ENCODE measurements around the gene NUP188. TPM values are rescaled to one million over a fixed set of nuclear protein-coding genes. Genes with fewer than 3 reads are reported as not detected.

Gene NUP188
- total and polyA plus RNA-seq, 2 donors (not counting 1 experiment from before 2014, with no cell fraction given): 42.8 to 83.6 TPM

- Histone ChIP-seq H3K4me2 (replicated peaks; ENCODE audit: low read depth, low read length, poor library complexity, severe bottlenecking) (peak overlapping the region; percentile 60), H3K9me3 (ENCODE audit: control extremely low read depth in 1 of 3, control insufficient read depth in 2 of 3, insufficient read depth in 1 of 3, low read length in 2 of 3) (no peaks in the 10 kb centered on the region), H3K36me3 (replicated peaks in 1 of 2; ENCODE audit: control extremely low read depth in 1 of 2, control insufficient read depth in 1 of 2, extremely low read depth in 1 of 2, insufficient read depth in 2 of 2, low read length in 1 of 2) (peaks cover 0 to 6% of the 10 kb centered on the region in 2 experiments), H3K79me2 (ENCODE audit: control insufficient read depth, insufficient read depth, low read length) (peaks cover 27% of the 10 kb centered on the region), H2AFZ (ENCODE audit: insufficient read depth, low read depth, low read length, poor library complexity, severe bottlenecking) (peak overlapping the region; percentile 49), H4K20me1 (ENCODE audit: control insufficient read depth, insufficient read depth, low read length, poor library complexity, severe bottlenecking) (peaks cover 19% of the 10 kb centered on the region), H3K27me3 (replicated peaks in 1 of 4; ENCODE audit: control extremely low read depth in 1 of 4, control insufficient read depth in 3 of 4, insufficient read depth in 4 of 4, low read length in 3 of 4) (no peaks in the 10 kb centered on the region), H3K4me1 (ENCODE audit: control insufficient read depth in 2 of 2, insufficient read depth in 2 of 2, low read length in 2 of 2) (peaks cover 0 to 15% of the 10 kb centered on the region in 2 donors), H3K4me3 (ENCODE audit: control extremely low read depth in 1 of 5, extremely low read depth in 1 of 5, insufficient read depth in 1 of 5, low read depth in 2 of 5, low read length in 4 of 5) (peak overlapping the region in 2 of 5 experiments; percentile 12 to 24), H3K9ac (ENCODE audit: low read length) (no peak overlapping the region), H3K27ac (ENCODE audit: low read length in 2 of 2) (peak overlapping the region; percentile 62 to 74)
- H3K4me3 Mint-ChIP-seq: peak overlapping the region; percentile 68
- DNase-seq: peak; percentile 71
- CTCF ChIA-PET: interaction anchor here (0.7 kb wide), 3 partner anchors 13 to 155 kb away, joined by 3 to 5 read pairs (median 3); no protein-coding TSS in a partner anchor
- H3K9me3 Mint-ChIP-seq (ENCODE audit: insufficient read depth): no peaks in the 10 kb centered on the region
- ATAC-seq (ENCODE audit: low read depth): peak; percentile 92
- 43% methylated on average over 8 of the region's 8 CpGs for WGBS (ENCODE audit: insufficient coverage)
- TF ChIP-seq, protein P1, sequence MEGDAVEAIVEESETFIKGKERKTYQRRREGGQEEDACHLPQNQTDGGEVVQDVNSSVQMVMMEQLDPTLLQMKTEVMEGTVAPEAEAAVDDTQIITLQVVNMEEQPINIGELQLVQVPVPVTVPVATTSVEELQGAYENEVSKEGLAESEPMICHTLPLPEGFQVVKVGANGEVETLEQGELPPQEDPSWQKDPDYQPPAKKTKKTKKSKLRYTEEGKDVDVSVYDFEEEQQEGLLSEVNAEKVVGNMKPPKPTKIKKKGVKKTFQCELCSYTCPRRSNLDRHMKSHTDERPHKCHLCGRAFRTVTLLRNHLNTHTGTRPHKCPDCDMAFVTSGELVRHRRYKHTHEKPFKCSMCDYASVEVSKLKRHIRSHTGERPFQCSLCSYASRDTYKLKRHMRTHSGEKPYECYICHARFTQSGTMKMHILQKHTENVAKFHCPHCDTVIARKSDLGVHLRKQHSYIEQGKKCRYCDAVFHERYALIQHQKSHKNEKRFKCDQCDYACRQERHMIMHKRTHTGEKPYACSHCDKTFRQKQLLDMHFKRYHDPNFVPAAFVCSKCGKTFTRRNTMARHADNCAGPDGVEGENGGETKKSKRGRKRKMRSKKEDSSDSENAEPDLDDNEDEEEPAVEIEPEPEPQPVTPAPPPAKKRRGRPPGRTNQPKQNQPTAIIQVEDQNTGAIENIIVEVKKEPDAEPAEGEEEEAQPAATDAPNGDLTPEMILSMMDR (IDR thresholded peaks at IDR 0.05): no peak
- TF ChIP-seq EZH2 (IDR thresholded peaks at IDR 0.05; ENCODE audit: borderline replicate concordance, insufficient read depth, low read depth, low read length, poor library complexity, severe bottlenecking): no peak
- peaks cover 24% of the 10 kb centered on the region for H3K4me1 Mint-ChIP-seq
- no peaks in the 10 kb centered on the region for H3K27me3 Mint-ChIP-seq
- H3K27ac Mint-ChIP-seq: peak overlapping the region; percentile 90
- intact Hi-C loops (cut with micrococcal nuclease): no loop called here
- POLR2A ChIA-PET: no interaction called here
Measured at GRCh38 chr9:129021091-129021490, 73.6 kb downstream of the NUP188 start.

GRCh38 chr9:129022037-129022436 is 74.5 kb downstream of the NUP188 start:
- ChIA-PET CTCF (interaction anchor here (1.4 to 1.9 kb wide), 2 partner anchors 16 to 19 kb away, joined by 4 to 6 read pairs; no protein-coding TSS in a partner anchor), POLR2A (no interaction called here)
- 98% methylated on average over 8 of the region's 9 CpGs for WGBS (ENCODE audit: insufficient coverage)
- H3K36me3 ChIP-seq (replicated peaks in 1 of 2; ENCODE audit: control extremely low read depth in 1 of 2, control insufficient read depth in 1 of 2, extremely low read depth in 1 of 2, insufficient read depth in 2 of 2, low read length in 1 of 2): peaks cover 0 to 5% of the 10 kb centered on the region in 2 experiments
- no peak overlapping the region for H3K4me3 ChIP-seq (ENCODE audit: control extremely low read depth in 1 of 5, extremely low read depth in 1 of 5, insufficient read depth in 1 of 5, low read depth in 2 of 5, low read length in 4 of 5)
- Mint-ChIP-seq H3K4me1 (peaks cover 28% of the 10 kb centered on the region), H3K27me3 (no peaks in the 10 kb centered on the region), H3K9me3 (ENCODE audit: insufficient read depth) (no peaks in the 10 kb centered on the region), H3K27ac (peak overlapping the region; percentile 50), H3K4me3 (peak overlapping the region; percentile 29)
- TF ChIP-seq, protein P1 (IDR thresholded peaks at IDR 0.05): no peak
- TF ChIP-seq EZH2 (IDR thresholded peaks at IDR 0.05; ENCODE audit: borderline replicate concordance, insufficient read depth, low read depth, low read length, poor library complexity, severe bottlenecking): no peak
- ATAC-seq (ENCODE audit: low read depth): no peak
- no peak overlapping the region for H3K9ac ChIP-seq (ENCODE audit: low read length)
- no peaks in the 10 kb centered on the region for H3K9me3 ChIP-seq (ENCODE audit: control extremely low read depth in 1 of 3, control insufficient read depth in 2 of 3, insufficient read depth in 1 of 3, low read length in 2 of 3)
- H3K4me2 ChIP-seq (replicated peaks; ENCODE audit: low read depth, low read length, poor library complexity, severe bottlenecking): no peak overlapping the region
- peak; percentile 4 for DNase-seq
- H3K4me1 ChIP-seq (ENCODE audit: control insufficient read depth in 2 of 2, insufficient read depth in 2 of 2, low read length in 2 of 2): peaks cover 5 to 23% of the 10 kb centered on the region in 2 donors
- H3K27me3 ChIP-seq (replicated peaks in 1 of 4; ENCODE audit: control extremely low read depth in 1 of 4, control insufficient read depth in 3 of 4, insufficient read depth in 4 of 4, low read length in 3 of 4): no peaks in the 10 kb centered on the region
- H3K79me2 ChIP-seq (ENCODE audit: control insufficient read depth, insufficient read depth, low read length): peaks cover 34% of the 10 kb centered on the region
- H3K27ac ChIP-seq (ENCODE audit: low read length in 2 of 2): no peak overlapping the region
- H2AFZ ChIP-seq (ENCODE audit: insufficient read depth, low read depth, low read length, poor library complexity, severe bottlenecking): no peak overlapping the region
- H4K20me1 ChIP-seq (ENCODE audit: control insufficient read depth, insufficient read depth, low read length, poor library complexity, severe bottlenecking): peaks cover 27% of the 10 kb centered on the region
- intact Hi-C loops (cut with micrococcal nuclease): no loop called here

Measured in B cell (primary cell).